Epithelial cell of proximal tubule (primary cell): Measurements from ENCODE around the gene PDZD2. TPM values are rescaled to one million over a fixed set of nuclear protein-coding genes. Genes with fewer than 3 reads are reported as not detected.

Experiments used
- DNase-seq: peaks from one replicate; pipeline ENCODE4 v3.0.0-alpha.2; 2011; ENCODE audit warnings: low read depth
- H3K4me3 ChIP-seq: 2 replicates; pipeline ENCODE4 v1.5.1; 2011; ENCODE audit warnings: low read depth, mild to moderate bottlenecking, low read length
- total RNA-seq: library from RNA; depleted of rRNA; stranded (reverse); fragments of >200 nt; gene quantifications from 2 replicates; pipeline ENCODE4 v1.2.3, GENCODE V29; 2015
- TF ChIP-seq, protein P1 (sequence below): conservative IDR thresholded peaks from 2 replicates; pipeline ENCODE4 v1.5.1; 2012; ENCODE audit warnings: low read depth, mild to moderate bottlenecking, low read length

The PDZD2 gene
- total RNA-seq, 1 donor from 2014 or later = 8.4 TPM

DNA sequence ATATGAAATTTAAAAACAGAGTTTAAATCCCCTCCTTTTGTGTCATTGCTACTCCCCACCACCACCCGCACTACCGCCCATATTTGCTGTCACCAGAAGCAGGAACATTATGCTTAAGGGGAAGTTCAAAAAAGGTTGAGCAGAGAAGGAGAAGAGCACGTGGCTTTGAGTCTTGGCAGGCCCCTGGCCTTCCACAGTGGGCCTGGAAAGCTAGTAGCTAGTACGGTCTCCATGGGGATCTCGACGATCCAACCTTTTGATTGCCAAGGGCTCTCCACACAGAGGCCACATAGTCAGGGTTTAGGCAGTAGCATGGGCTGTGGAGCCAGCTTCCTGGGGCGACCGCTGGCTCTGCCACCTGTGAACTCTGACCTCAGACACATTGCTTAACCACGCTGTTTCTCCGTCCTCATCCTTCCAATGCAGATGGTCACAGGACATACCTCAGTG, 445.1 kb downstream of the PDZD2 start:
- DNase-seq = no peak
- TF ChIP-seq, protein P1, sequence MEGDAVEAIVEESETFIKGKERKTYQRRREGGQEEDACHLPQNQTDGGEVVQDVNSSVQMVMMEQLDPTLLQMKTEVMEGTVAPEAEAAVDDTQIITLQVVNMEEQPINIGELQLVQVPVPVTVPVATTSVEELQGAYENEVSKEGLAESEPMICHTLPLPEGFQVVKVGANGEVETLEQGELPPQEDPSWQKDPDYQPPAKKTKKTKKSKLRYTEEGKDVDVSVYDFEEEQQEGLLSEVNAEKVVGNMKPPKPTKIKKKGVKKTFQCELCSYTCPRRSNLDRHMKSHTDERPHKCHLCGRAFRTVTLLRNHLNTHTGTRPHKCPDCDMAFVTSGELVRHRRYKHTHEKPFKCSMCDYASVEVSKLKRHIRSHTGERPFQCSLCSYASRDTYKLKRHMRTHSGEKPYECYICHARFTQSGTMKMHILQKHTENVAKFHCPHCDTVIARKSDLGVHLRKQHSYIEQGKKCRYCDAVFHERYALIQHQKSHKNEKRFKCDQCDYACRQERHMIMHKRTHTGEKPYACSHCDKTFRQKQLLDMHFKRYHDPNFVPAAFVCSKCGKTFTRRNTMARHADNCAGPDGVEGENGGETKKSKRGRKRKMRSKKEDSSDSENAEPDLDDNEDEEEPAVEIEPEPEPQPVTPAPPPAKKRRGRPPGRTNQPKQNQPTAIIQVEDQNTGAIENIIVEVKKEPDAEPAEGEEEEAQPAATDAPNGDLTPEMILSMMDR = no peak
- no peak overlapping the region for H3K4me3 ChIP-seq

DNA sequence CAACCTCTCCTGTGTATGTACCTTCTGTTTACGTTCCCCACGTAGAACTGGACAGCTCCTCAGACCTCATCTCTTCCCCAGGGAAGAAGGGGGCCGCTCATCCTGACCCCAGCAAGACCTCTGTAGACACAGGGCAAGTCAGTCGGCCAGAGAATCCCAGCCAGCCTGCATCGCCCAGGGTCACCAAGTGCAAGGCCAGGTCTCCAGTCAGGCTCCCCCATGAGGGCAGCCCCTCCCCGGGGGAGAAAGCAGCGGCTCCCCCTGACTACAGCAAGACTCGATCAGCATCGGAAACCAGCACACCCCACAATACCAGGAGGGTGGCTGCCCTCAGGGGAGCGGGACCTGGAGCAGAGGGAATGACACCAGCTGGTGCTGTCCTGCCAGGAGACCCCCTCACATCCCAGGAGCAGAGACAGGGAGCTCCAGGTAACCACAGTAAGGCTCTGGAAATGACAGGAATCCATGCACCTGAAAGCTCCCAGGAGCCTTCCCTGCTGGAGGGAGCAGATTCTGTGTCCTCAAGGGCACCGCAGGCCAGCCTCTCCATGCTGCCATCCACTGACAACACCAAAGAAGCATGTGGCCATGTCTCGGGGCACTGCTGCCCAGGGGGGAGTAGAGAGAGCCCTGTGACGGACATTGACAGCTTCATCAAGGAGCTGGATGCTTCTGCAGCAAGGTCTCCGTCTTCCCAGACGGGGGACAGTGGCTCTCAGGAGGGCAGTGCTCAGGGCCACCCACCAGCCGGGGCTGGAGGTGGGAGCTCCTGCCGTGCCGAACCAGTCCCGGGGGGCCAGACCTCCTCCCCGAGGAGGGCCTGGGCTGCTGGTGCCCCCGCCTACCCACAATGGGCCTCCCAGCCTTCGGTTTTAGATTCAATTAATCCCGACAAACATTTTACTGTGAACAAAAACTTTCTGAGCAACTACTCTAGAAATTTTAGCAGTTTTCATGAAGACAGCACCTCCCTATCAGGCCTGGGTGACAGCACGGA, 448.5 kb downstream of the PDZD2 start:
- H3K4me3 ChIP-seq = no peak overlapping the region
- DNase-seq = no peak
- TF ChIP-seq, protein P1 = no peak

DNA sequence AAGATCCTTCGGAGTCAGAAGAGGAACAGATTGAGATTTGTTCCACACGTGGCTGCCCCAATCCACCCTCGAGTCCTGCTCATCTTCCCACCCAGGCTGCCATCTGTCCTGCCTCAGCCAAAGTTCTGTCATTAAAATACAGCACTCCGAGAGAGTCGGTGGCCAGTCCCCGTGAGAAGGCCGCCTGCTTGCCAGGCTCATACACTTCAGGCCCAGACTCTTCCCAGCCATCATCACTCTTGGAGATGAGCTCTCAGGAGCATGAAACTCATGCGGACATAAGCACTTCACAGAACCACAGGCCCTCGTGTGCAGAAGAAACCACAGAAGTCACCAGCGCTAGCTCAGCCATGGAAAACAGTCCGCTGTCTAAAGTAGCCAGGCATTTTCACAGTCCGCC, 449.3 kb downstream of the PDZD2 start:
- no peak for DNase-seq
- TF ChIP-seq, protein P1 = no peak
- H3K4me3 ChIP-seq = no peak overlapping the region

DNA sequence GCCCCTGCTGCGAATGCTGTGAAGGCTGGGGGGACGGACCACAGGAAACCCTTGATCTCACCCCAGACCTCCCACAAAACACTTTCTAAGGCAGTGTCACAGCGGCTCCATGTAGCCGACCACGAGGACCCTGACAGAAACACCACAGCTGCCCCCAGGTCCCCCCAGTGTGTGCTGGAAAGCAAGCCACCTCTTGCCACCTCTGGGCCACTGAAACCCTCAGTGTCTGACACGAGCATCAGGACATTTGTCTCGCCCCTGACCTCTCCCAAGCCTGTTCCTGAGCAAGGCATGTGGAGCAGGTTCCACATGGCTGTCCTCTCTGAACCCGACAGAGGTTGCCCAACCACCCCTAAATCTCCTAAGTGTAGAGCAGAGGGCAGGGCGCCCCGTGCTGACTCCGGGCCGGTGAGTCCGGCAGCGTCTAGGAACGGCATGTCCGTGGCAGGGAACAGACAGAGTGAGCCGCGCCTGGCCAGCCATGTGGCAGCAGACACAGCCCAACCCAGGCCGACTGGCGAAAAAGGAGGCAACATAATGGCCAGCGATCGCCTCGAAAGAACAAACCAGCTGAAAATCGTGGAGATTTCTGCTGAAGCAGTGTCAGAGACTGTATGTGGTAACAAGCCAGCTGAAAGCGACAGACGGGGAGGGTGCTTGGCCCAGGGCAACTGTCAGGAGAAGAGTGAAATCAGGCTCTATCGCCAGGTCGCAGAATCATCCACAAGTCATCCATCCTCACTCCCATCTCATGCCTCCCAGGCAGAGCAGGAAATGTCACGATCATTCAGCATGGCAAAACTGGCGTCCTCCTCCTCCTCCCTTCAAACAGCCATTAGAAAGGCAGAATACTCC, 450.4 kb downstream of the PDZD2 start:
- DNase-seq = no peak
- TF ChIP-seq, protein P1 = no peak
- no peak overlapping the region for H3K4me3 ChIP-seq

DNA sequence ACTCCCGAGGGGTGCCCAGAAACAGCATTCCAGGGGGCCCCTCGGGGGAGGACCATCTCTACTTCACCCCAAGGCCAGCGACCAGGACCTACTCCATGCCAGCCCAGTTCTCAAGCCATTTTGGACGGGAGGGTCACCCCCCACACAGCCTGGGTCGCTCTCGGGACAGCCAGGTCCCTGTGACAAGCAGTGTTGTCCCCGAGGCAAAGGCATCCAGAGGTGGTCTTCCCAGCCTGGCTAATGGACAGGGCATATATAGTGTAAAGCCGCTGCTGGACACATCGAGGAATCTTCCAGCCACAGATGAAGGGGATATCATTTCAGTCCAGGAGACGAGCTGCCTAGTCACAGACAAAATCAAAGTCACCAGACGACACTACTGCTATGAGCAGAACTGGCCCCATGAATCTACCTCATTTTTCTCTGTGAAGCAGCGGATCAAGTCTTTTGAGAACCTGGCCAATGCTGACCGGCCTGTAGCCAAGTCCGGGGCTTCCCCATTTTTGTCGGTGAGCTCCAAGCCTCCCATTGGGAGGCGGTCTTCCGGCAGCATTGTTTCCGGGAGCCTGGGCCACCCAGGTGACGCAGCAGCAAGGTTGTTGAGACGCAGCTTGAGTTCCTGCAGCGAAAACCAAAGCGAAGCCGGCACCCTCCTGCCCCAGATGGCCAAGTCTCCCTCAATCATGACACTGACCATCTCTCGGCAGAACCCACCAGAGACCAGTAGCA, 451.3 kb downstream of the PDZD2 start:
- TF ChIP-seq, protein P1 = no peak
- no peak for DNase-seq
- H3K4me3 ChIP-seq = no peak overlapping the region

DNA sequence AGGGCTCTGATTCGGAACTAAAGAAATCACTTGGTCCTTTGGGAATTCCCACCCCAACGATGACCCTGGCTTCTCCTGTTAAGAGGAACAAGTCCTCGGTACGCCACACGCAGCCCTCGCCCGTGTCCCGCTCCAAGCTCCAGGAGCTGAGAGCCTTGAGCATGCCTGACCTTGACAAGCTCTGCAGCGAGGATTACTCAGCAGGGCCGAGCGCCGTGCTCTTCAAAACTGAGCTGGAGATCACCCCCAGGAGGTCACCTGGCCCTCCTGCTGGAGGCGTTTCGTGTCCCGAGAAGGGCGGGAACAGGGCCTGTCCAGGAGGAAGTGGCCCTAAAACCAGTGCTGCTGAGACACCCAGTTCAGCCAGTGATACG, 451.8 kb downstream of the PDZD2 start:
- TF ChIP-seq, protein P1 = no peak
- DNase-seq = no peak
- H3K4me3 ChIP-seq = no peak overlapping the region
